Endothelial cell of umbilical vein (primary cell): ENCODE results near the gene GGTLC1. TPM values are rescaled to one million over a fixed set of nuclear protein-coding genes. Genes with fewer than 3 reads are reported as not detected.
"Not testable (repeated sequence)": the region's sequence is repeated elsewhere in the genome, so short reads cannot be mapped to it uniquely, and the experiment has no call there.

Source experiments
- BruUV-seq: library from RNA; stranded (reverse); fragments of 400-500 nt; replicated peaks from 2 replicates; lab custom pipeline; 2021; lab: Mats Ljungman, UMichigan
- CTCF ChIA-PET: fragments of 300-600, 350-600 bp; sonication (Branson Sonifier 250); formaldehyde crosslinking; loops from one replicate; lab custom pipeline; 2021; ENCODE audit warnings: antibody characterized with exemption, inconsistent platforms; lab: Charles Lee
- POLR2A ChIA-PET: fragments of 300-600, 350-600 bp; sonication (Branson Sonifier 250); formaldehyde crosslinking; loops from one replicate; lab custom pipeline; 2021; ENCODE audit warnings: antibody characterized with exemption, inconsistent platforms; lab: Charles Lee
- DNase-seq: peaks from one replicate; pipeline ENCODE4 v3.0.0-alpha.2; 2011; ENCODE audit warnings: low read depth, low spot score
- FAIRE-seq: peaks from 2 replicates; lab custom pipeline; 2011; peaks lifted over from hg19 to GRCh38; lab: Jason Lieb, UNC
- H2AFZ ChIP-seq: 2 replicates; pipeline ENCODE4 v1.6.0; 2012; ENCODE audit warnings: low read depth, low read length, control low read depth, inconsistent platforms
- H3K27ac ChIP-seq: 2 replicates; pipeline ENCODE4 v1.5.1; 2011; ENCODE audit warnings: low read depth, mild to moderate bottlenecking, control low read depth, low read length, moderate library complexity; ENCODE audit not compliant: insufficient read depth
- H3K27me3 ChIP-seq, 2 experiments: 2 replicates each; pipeline versions ENCODE4 v1.6.0 to v1.6.1; 2011; ENCODE audit warnings: low read length in 2 of 2, mixed read lengths in 1 of 2; ENCODE audit not compliant: control insufficient read depth in 2 of 2, insufficient read depth in 2 of 2
- H3K36me3 ChIP-seq, 2 experiments: 2 replicates in 1 of 2; 3 replicates in 1 of 2; pipeline ENCODE4 v1.5.1; 2011; ENCODE audit warnings: low read length in 2 of 2, mild to moderate bottlenecking in 1 of 2, moderate library complexity in 1 of 2; ENCODE audit not compliant: control insufficient read depth in 2 of 2, insufficient read depth in 2 of 2; ENCODE audit errors: extremely low read depth in 1 of 2
- H3K4me1 ChIP-seq: 3 replicates; pipeline ENCODE4 v1.5.1; 2011; ENCODE audit warnings: mild to moderate bottlenecking, low read length; ENCODE audit not compliant: control insufficient read depth, insufficient read depth; ENCODE audit errors: extremely low read depth
- H3K4me2 ChIP-seq: 2 replicates; pipeline ENCODE4 v1.6.1; 2011; ENCODE audit warnings: low read length, control low read depth, mixed read lengths; ENCODE audit not compliant: insufficient read depth
- H3K4me3 ChIP-seq, 3 experiments: fragments of 200-600 bp in 1 of 3; sonication (generic), shearing (Covaris generic) in 1 of 3; replicated peaks in 1 of 3; 2 replicates each; pipeline ENCODE4 v1.5.1; 2011 to 2016; ENCODE audit warnings: control low read depth in 3 of 3, low read length in 3 of 3, mild to moderate bottlenecking in 2 of 3, inconsistent platforms in 1 of 3, low read depth in 1 of 3, moderate library complexity in 1 of 3; ENCODE audit not compliant: insufficient read depth in 1 of 3
- H3K79me2 ChIP-seq: 2 replicates; pipeline ENCODE4 v1.6.0; 2012; ENCODE audit warnings: low read length, inconsistent platforms; ENCODE audit not compliant: control insufficient read depth, insufficient read depth
- H3K9ac ChIP-seq: replicated peaks from 2 replicates; pipeline ENCODE3; 2011; ENCODE audit warnings: low read length, control low read depth; ENCODE audit not compliant: insufficient read depth; ENCODE audit errors: extremely low read depth
- H3K9me1 ChIP-seq: replicated peaks from 3 replicates; pipeline ENCODE4 v1.6.0; 2011; ENCODE audit warnings: mild to moderate bottlenecking, low read length; ENCODE audit not compliant: control insufficient read depth, insufficient read depth; ENCODE audit errors: extremely low read depth
- H3K9me3 ChIP-seq: replicated peaks from 2 replicates; pipeline ENCODE4 v1.5.1; 2012; ENCODE audit warnings: low read length, inconsistent platforms; ENCODE audit not compliant: control insufficient read depth, insufficient read depth
- H4K20me1 ChIP-seq: replicated peaks from 2 replicates; pipeline ENCODE3; 2011; ENCODE audit warnings: mild to moderate bottlenecking, low read length; ENCODE audit not compliant: control insufficient read depth, insufficient read depth; ENCODE audit errors: extremely low read depth
- dilution Hi-C: fragments of 300-500 bp; cut with MboI; formaldehyde crosslinking; loops from one replicate; pipeline ENCODE4 v1.15.0; 2019; ENCODE audit warnings: low sequenced_read_pairs; ENCODE audit not compliant: extremely low pct_ligation_motif_present
- intact Hi-C: fragments of 100-400 bp; cut with micrococcal nuclease; formaldehyde crosslinking; loops from one replicate; pipeline ENCODE4 v1.10.0; 2022
- polyA plus RNA-seq, 4 experiments: library from polyadenylated mRNA; depleted of rRNA in 3 of 4; stranded (reverse) in 3 of 4; unstranded in 1 of 4; fragments of >200 nt; gene quantifications; 2 replicates each; pipeline versions ENCODE4 v1.2.1 to v1.2.3, GENCODE V29; 2011 to 2012; ENCODE audit warnings: missing spikeins in 1 of 4
- total RNA-seq: library from RNA; stranded (reverse); gene quantifications from 2 replicates; pipeline ENCODE4 v1.2.3, GENCODE V29; 2021

Gene GGTLC1
- total and polyA plus RNA-seq, 2 donors (not counting 3 experiments of a cell fraction or from before 2014, with no cell fraction given), result not detected

GRCh38 chr20:23986716-23987115 lies 1.9 kb downstream of the GGTLC1 start:
- BruUV-seq, H3K36me3 ChIP-seq, H3K27ac ChIP-seq, CTCF ChIA-PET, H3K9me1 ChIP-seq, H3K4me1 ChIP-seq, H3K27me3 ChIP-seq, POLR2A ChIA-PET, DNase-seq, intact Hi-C loops, H3K9me3 ChIP-seq, H4K20me1 ChIP-seq, H3K9ac ChIP-seq, H2AFZ ChIP-seq, dilution Hi-C loops, H3K4me2 ChIP-seq, H3K79me2 ChIP-seq, FAIRE-seq, H3K4me3 ChIP-seq: not testable (repeated sequence)

GRCh38 chr20:23986310-23986709 lies 2.3 kb downstream of the GGTLC1 start:
- H3K4me1 ChIP-seq, intact Hi-C loops, H4K20me1 ChIP-seq, H3K27ac ChIP-seq, dilution Hi-C loops, POLR2A ChIA-PET, BruUV-seq, H3K36me3 ChIP-seq, FAIRE-seq, H3K9me1 ChIP-seq, H3K4me2 ChIP-seq, H3K9ac ChIP-seq, DNase-seq, H3K79me2 ChIP-seq, H3K9me3 ChIP-seq, H3K27me3 ChIP-seq, H2AFZ ChIP-seq, H3K4me3 ChIP-seq: not testable (repeated sequence)
- CTCF ChIA-PET, result interaction anchor here (1.1 kb wide), 1 partner anchor 318 kb away, joined by 4 read pairs; no protein-coding TSS in a partner anchor

GRCh38 chr20:23985790-23986225 lies 2.8 kb downstream of the GGTLC1 start:
- H3K4me3 ChIP-seq, BruUV-seq, intact Hi-C loops, H3K36me3 ChIP-seq, POLR2A ChIA-PET, H3K9me1 ChIP-seq, DNase-seq, H2AFZ ChIP-seq, H3K9me3 ChIP-seq, H3K4me2 ChIP-seq, H3K9ac ChIP-seq, H4K20me1 ChIP-seq, H3K79me2 ChIP-seq, FAIRE-seq, H3K27me3 ChIP-seq, dilution Hi-C loops, H3K27ac ChIP-seq, H3K4me1 ChIP-seq: not testable (repeated sequence)
- CTCF ChIA-PET, result interaction anchor here (1.1 kb wide), 1 partner anchor 317 kb away, joined by 4 read pairs; no protein-coding TSS in a partner anchor

- H3K27me3 ChIP-seq, POLR2A ChIA-PET, H2AFZ ChIP-seq, intact Hi-C loops, H3K9me1 ChIP-seq, H3K79me2 ChIP-seq, H3K27ac ChIP-seq, H3K36me3 ChIP-seq, BruUV-seq, H3K4me1 ChIP-seq, dilution Hi-C loops, H3K4me3 ChIP-seq, DNase-seq, FAIRE-seq, H3K9ac ChIP-seq, H4K20me1 ChIP-seq, H3K9me3 ChIP-seq, H3K4me2 ChIP-seq: not testable (repeated sequence)
- CTCF ChIA-PET, result interaction anchor here (0.7 to 1.1 kb wide), 2 partner anchors 48 to 317 kb away, joined by 3 to 6 read pairs (median 4); no protein-coding TSS in a partner anchor
These were observed 3.4 kb downstream of the GGTLC1 start for GRCh38 chr20:23985066-23985789.
